ENCODE results near the gene TPM2.

- TF ChIP-seq ESRRA (IDR thresholded peaks at IDR 0.05; ENCODE audit: borderline replicate concordance, low read depth) = no peak
- no peak for TF ChIP-seq MAFG (tag; conservative IDR thresholded peaks at IDR 0.05)
- TF ChIP-seq ZBTB9 (CRISPR knock-in tag; IDR thresholded peaks at IDR 0.05) = no peak
- TF ChIP-seq POLR2A (conservative IDR thresholded peaks at IDR 0.05) = no peak
- TF ChIP-seq TCF7L2 (IDR thresholded peaks at IDR 0.05; ENCODE audit: low read depth, low read length) = no peak
- no peak for TF ChIP-seq HDAC2 (IDR thresholded peaks at IDR 0.05)
- TF ChIP-seq ELK3 (CRISPR knock-in tag; IDR thresholded peaks at IDR 0.05) = no peak
- no peak for TF ChIP-seq MAX (CRISPR knock-in tag; IDR thresholded peaks at IDR 0.05)
- no peak for TF ChIP-seq BCL6 (CRISPR knock-in tag; IDR thresholded peaks at IDR 0.05)
- TF ChIP-seq CTCF (IDR thresholded peaks at IDR 0.05 in 2 of 3, conservative IDR thresholded peaks at IDR 0.05 in 1 of 3; ENCODE audit: insufficient read depth in 2 of 3, low read depth in 1 of 3, low read length in 3 of 3) = no peak
These were observed 529 bp upstream of the TPM2 start for GRCh38 chr9:35690294-35690613.
